Measurements from ENCODE around the gene GLT6D1. TPM values are rescaled to one million over a fixed set of nuclear protein-coding genes. Genes with fewer than 3 reads are reported as not detected.

GLT6D1 gene
- total and polyA plus RNA-seq, 2 of the 8 experiments (the other 6 are each of a cell fraction or from before 2014, with no cell fraction given): 1.3 to 2.1 TPM

DNA sequence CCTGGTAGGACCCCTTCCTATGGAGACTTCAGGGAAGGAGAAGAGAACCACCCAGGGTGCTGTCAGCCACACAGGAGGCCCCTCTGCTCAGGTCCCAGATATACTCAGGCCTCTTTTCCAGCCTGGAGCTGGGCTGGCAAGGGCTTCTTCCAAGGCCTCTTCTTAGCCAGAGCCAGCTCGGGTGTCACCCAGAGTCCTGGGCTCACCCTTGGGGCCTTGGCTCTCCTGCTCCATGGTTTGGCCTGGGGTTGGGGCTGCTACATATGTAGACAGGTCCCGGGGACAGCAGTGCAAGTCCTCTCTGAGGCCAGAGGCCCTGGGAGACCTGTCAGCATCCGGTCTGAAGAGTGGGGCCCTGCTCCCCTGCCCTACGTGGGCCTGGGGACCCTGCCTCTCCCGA is 55.0 kb downstream of the GLT6D1 start:
- FAIRE-seq (no peak), DNase-seq (ENCODE audit: low read depth in 1 of 2, low spot score in 2 of 2) (no peak)
- Histone ChIP-seq H2BK12ac (ENCODE audit: low read depth, low read length) (no peak overlapping the region), H4K5ac (ENCODE audit: insufficient read length, low read depth, low read length) (no peak overlapping the region), H3K79me1 (ENCODE audit: low read depth, low read length) (no peaks in the 10 kb centered on the region), H3K56ac (replicated peaks; ENCODE audit: insufficient read length, low read depth, low read length) (no peak overlapping the region), H3K4ac (replicated peaks; ENCODE audit: insufficient read length, low read depth, low read length) (no peak overlapping the region), H3K18ac (ENCODE audit: extremely low read depth, low read length) (no peak overlapping the region), H3K4me1 (replicated peaks in 1 of 4; ENCODE audit: control insufficient read depth in 3 of 4, insufficient read depth in 4 of 4, low read length in 3 of 4) (no peaks in the 10 kb centered on the region; a peak in 1 of 7 replicates), H2BK20ac (ENCODE audit: low read length) (no peak overlapping the region), H3K79me2 (ENCODE audit: control insufficient read depth in 1 of 2, insufficient read depth in 2 of 2, low read length in 2 of 2) (no peaks in the 10 kb centered on the region), H3K14ac (ENCODE audit: insufficient read length) (no peak overlapping the region), H3K27me3 (replicated peaks in 1 of 4; ENCODE audit: control insufficient read depth in 3 of 4, extremely low read depth in 1 of 4, insufficient read depth in 3 of 4, low read length in 3 of 4) (no peaks in the 10 kb centered on the region), H2AK5ac (ENCODE audit: low read depth, low read length) (no peak overlapping the region), H3K9ac (replicated peaks in 1 of 4; ENCODE audit: extremely low read depth in 1 of 4, low read depth in 3 of 4, low read length in 3 of 4) (no peak overlapping the region), H3K23ac (ENCODE audit: insufficient read length) (no peak overlapping the region), H3K4me3 (ENCODE audit: extremely low read depth in 1 of 4, insufficient read depth in 2 of 4, low read depth in 3 of 4, low read length in 4 of 4) (no peak overlapping the region), H3K36me3 (ENCODE audit: control insufficient read depth in 2 of 4, insufficient read depth in 4 of 4, low read length in 3 of 4) (no peaks in the 10 kb centered on the region), H2BK5ac (ENCODE audit: low read depth, low read length) (no peak overlapping the region), H3K27ac (ENCODE audit: low read depth, low read length) (no peak overlapping the region), H3K23me2 (ENCODE audit: low read depth, low read length) (peaks cover 4% of the 10 kb centered on the region; the same call in 1 of the 2 replicates), H4K8ac (ENCODE audit: extremely low read depth, insufficient read depth, low read length) (no peak overlapping the region), H2BK120ac (replicated peaks; ENCODE audit: low read depth, low read length) (no peak overlapping the region), H4K20me1 (replicated peaks in 1 of 2; ENCODE audit: control insufficient read depth in 1 of 2, insufficient read depth in 2 of 2, low read length in 2 of 2) (no peaks in the 10 kb centered on the region), H2AFZ (ENCODE audit: low read length) (no peak overlapping the region), H2BK15ac (ENCODE audit: low read length) (no peak overlapping the region), H3K4me2 (ENCODE audit: insufficient read depth in 1 of 2, low read depth in 2 of 2, low read length in 2 of 2) (no peak overlapping the region), H4K91ac (replicated peaks; ENCODE audit: insufficient read length, low read length) (no peak overlapping the region), H3K9me3 (ENCODE audit: insufficient read depth in 2 of 2, low read depth in 1 of 2, low read length in 1 of 2) (peaks cover 2 to 3% of the 10 kb centered on the region in 2 experiments; a peak in 1 of 4 replicates)
- ChIA-PET CTCF (ENCODE audit: partially characterized antibody) (no interaction called here), POLR2A (ENCODE audit: partially characterized antibody) (no interaction called here)
- 89% methylated on average over 5 of the region's 5 CpGs; no CpG with 5 or more reads in 1 of the 2 experiments for WGBS, 2 experiments (ENCODE audit: extremely low coverage in 1 of 2, insufficient coverage in 1 of 2, insufficient read length in 1 of 2, insufficient replicate concordance in 2 of 2, low coverage in 1 of 2, low lambda C conversion rate in 2 of 2, missing lambda C conversion rate in 1 of 2)
- TF ChIP-seq EGR1 (IDR thresholded peaks at IDR 0.05; ENCODE audit: borderline replicate concordance, low read depth, low read length): no peak
- TF ChIP-seq, protein P1, sequence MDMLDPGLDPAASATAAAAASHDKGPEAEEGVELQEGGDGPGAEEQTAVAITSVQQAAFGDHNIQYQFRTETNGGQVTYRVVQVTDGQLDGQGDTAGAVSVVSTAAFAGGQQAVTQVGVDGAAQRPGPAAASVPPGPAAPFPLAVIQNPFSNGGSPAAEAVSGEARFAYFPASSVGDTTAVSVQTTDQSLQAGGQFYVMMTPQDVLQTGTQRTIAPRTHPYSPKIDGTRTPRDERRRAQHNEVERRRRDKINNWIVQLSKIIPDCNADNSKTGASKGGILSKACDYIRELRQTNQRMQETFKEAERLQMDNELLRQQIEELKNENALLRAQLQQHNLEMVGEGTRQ (IDR thresholded peaks at IDR 0.05; ENCODE audit: low read length): no peak
- TF ChIP-seq BRCA1 (IDR thresholded peaks at IDR 0.05; ENCODE audit: low read depth, low read length): no peak
- no peak for TF ChIP-seq TEAD4 (IDR thresholded peaks at IDR 0.05; ENCODE audit: low read depth, low read length)
- no peak for TF ChIP-seq CHD1 (IDR thresholded peaks at IDR 0.05; ENCODE audit: low read depth, low read length)
- no peak for TF ChIP-seq CBX5 (IDR thresholded peaks at IDR 0.05; ENCODE audit: low read depth, low read length)
- TF ChIP-seq SIX5 (IDR thresholded peaks at IDR 0.05; ENCODE audit: low read depth, low read length): no peak
- no peak for TF ChIP-seq YY1 (IDR thresholded peaks at IDR 0.05; ENCODE audit: low read depth, low read length)
- TF ChIP-seq SRF (IDR thresholded peaks at IDR 0.05; ENCODE audit: low read depth, low read length): no peak
- no peak for TF ChIP-seq TAF7 (optimal IDR thresholded peaks at IDR 0.05; ENCODE audit: borderline replicate concordance, low read depth, low read length)
- TF ChIP-seq TCF12 (IDR thresholded peaks at IDR 0.05; ENCODE audit: low read depth, low read length): no peak
- TF ChIP-seq RFX5 (IDR thresholded peaks at IDR 0.05; ENCODE audit: borderline replicate concordance, low read depth, low read length): no peak

All from H1 (cell line).